ENCODE data around the gene UXS1.

Gene UXS1

GRCh38 chr2:106054880-106055655 lies 139.0 kb downstream of the UXS1 start:
- ChIA-PET POLR2A (no interaction called here), CTCF (no interaction called here)
- TF ChIP-seq CTCF (IDR thresholded peaks at IDR 0.05; ENCODE audit: insufficient read depth, low read length, missing control alignments) = no peak
- no peak overlapping the region for H3K4me3 ChIP-seq (ENCODE audit: low read depth, low read length)
- DNase-seq (ENCODE audit: low read depth, low spot score) = no peak

GRCh38 chr2:106054321-106054720 lies 139.8 kb downstream of the UXS1 start:
- DNase-seq (ENCODE audit: low read depth, low spot score) = no peak
- no peak for TF ChIP-seq CTCF (IDR thresholded peaks at IDR 0.05; ENCODE audit: insufficient read depth, low read length, missing control alignments)
- ChIA-PET POLR2A (no interaction called here), CTCF (no interaction called here)
- H3K4me3 ChIP-seq (ENCODE audit: low read depth, low read length) = no peak overlapping the region

- no peak for TF ChIP-seq CTCF (IDR thresholded peaks at IDR 0.05; ENCODE audit: insufficient read depth, low read length, missing control alignments)
- no peak overlapping the region for H3K4me3 ChIP-seq (ENCODE audit: low read depth, low read length)
- ChIA-PET POLR2A (interaction anchor here (0.5 kb wide), 1 partner anchor 619 kb away, joined by 3 read pairs; no protein-coding TSS in a partner anchor), CTCF (no interaction called here)
- no peak for DNase-seq (ENCODE audit: low read depth, low spot score)
These were observed 140.5 kb downstream of the UXS1 start for GRCh38 chr2:106053581-106053980.

GRCh38 chr2:106053116-106053515 lies 141.0 kb downstream of the UXS1 start:
- H3K4me3 ChIP-seq (ENCODE audit: low read depth, low read length) = no peak overlapping the region
- TF ChIP-seq CTCF (IDR thresholded peaks at IDR 0.05; ENCODE audit: insufficient read depth, low read length, missing control alignments) = no peak
- CTCF ChIA-PET = no interaction called here
- peak; percentile 41 for DNase-seq (ENCODE audit: low read depth, low spot score)
- POLR2A ChIA-PET = interaction anchor here (0.5 kb wide), 1 partner anchor 619 kb away, joined by 3 read pairs; no protein-coding TSS in a partner anchor

GRCh38 chr2:106044859-106045258 lies 149.2 kb downstream of the UXS1 start:
- POLR2A ChIA-PET = no interaction called here
- no peak overlapping the region for H3K4me3 ChIP-seq (ENCODE audit: low read depth, low read length)
- DNase-seq (ENCODE audit: low read depth, low spot score) = no peak
- no peak for TF ChIP-seq CTCF (IDR thresholded peaks at IDR 0.05; ENCODE audit: insufficient read depth, low read length, missing control alignments)
- CTCF ChIA-PET = no interaction called here

- TF ChIP-seq CTCF (IDR thresholded peaks at IDR 0.05; ENCODE audit: insufficient read depth, low read length, missing control alignments) = no peak
- DNase-seq (ENCODE audit: low read depth, low spot score) = no peak
- ChIA-PET CTCF (no interaction called here), POLR2A (no interaction called here)
- H3K4me3 ChIP-seq (ENCODE audit: low read depth, low read length) = no peak overlapping the region
These were observed 150.1 kb downstream of the UXS1 start for GRCh38 chr2:106044021-106044420.
